Neural progenitor cell (in vitro differentiated cells): ENCODE data around the gene COG7.

Experiments
- EZH2 ChIP-seq: fragments of 200-600 bp; sonication (generic); IDR thresholded peaks from 2 replicates; pipeline ENCODE4 v1.6.1; 2017; ENCODE audit warnings: antibody characterized with exemption, mild to moderate bottlenecking, moderate library complexity
- TF ChIP-seq, protein P1 (sequence below): fragments of 200-600 bp; sonication (generic); IDR thresholded peaks from 2 replicates; pipeline ENCODE4 v1.5.1; 2017; ENCODE audit warnings: antibody characterized with exemption, mild to moderate bottlenecking

DNA sequence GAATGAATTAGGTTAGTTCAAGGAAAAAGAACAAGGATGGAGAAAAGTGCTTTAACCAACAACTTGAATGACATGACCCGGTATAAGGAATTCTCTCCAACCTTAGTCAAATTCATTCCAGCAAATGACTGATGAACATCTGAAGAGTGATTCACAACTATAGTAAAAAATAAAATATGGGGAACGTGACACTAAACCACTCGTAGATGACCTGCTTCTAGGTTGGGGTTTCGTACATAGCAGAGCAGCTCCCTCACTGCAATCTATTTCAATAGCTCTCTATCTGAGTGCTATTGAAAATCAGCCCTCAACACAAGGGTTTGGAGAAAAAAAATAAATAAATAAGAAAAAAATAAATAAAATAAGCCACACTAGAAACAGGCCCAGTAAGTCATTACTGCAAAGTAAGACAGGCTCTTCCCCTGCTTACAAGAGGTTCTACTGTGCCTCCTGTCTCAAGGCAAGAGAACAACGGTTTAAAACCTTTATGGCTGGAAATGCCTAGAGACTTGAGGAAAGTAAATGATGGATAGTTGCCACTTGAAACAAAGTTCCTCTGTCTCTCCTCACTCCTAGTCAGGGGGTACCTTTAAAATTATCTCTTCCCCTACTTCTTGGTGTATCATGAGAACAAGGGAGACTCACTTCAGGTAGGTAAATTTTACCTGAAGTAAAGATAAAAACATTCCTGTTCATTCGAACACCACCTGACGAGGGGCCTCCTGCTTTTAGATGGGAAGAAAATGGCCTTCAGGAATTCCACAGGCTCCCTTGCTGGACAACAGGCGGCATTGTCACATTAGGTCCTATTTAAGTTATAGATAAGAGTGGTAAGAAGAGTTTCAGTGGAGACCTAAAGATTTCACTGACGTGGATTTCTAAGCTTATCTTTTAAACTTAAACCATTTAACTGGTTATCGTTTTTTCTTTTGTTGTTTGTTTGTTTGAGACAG, 20.5 kb downstream of the COG7 start:
- TF ChIP-seq, protein P1, sequence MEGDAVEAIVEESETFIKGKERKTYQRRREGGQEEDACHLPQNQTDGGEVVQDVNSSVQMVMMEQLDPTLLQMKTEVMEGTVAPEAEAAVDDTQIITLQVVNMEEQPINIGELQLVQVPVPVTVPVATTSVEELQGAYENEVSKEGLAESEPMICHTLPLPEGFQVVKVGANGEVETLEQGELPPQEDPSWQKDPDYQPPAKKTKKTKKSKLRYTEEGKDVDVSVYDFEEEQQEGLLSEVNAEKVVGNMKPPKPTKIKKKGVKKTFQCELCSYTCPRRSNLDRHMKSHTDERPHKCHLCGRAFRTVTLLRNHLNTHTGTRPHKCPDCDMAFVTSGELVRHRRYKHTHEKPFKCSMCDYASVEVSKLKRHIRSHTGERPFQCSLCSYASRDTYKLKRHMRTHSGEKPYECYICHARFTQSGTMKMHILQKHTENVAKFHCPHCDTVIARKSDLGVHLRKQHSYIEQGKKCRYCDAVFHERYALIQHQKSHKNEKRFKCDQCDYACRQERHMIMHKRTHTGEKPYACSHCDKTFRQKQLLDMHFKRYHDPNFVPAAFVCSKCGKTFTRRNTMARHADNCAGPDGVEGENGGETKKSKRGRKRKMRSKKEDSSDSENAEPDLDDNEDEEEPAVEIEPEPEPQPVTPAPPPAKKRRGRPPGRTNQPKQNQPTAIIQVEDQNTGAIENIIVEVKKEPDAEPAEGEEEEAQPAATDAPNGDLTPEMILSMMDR: no peak
- no peak for TF ChIP-seq EZH2
